ENCODE measurements around the gene SFXN1.

Gene SFXN1

GRCh38 chr5:175573493-175574269 lies 95.3 kb downstream of the SFXN1 start:
- no peak for DNase-seq (ENCODE audit: low spot score)

GRCh38 chr5:175575301-175575700 lies 96.9 kb downstream of the SFXN1 start:
- DNase-seq (ENCODE audit: low spot score) = no peak

GRCh38 chr5:175576096-175576495 lies 97.7 kb downstream of the SFXN1 start:
- no peak for DNase-seq (ENCODE audit: low spot score)

- no peak for DNase-seq (ENCODE audit: low spot score)
These were observed 98.2 kb downstream of the SFXN1 start for GRCh38 chr5:175576591-175576990.

Measured in AG08396 (cell line).